Stimulated activated naive CD8-positive, alpha-beta T cell treated with anti-CD3 and anti-CD28 coated beads, Interleukin-15, Interleukin-2, amounts not matched to agents 100 ng/mL and 50 ng/mL, for 24 hours (primary cell): ENCODE measurements around the gene GMPR2.
"Not testable (repeated sequence)": the region's sequence is repeated elsewhere in the genome, so short reads cannot be mapped to it uniquely, and the experiment has no call there.

Experiments
- H3K27ac Mint-ChIP-seq: one replicate; pipeline ENCODE4 v1.8.0; 2021; ENCODE audit warnings: mild to moderate bottlenecking, mixed read lengths
- H3K27me3 Mint-ChIP-seq: one replicate; pipeline ENCODE4 v1.8.0; 2021; ENCODE audit warnings: mixed read lengths
- H3K36me3 Mint-ChIP-seq: one replicate; pipeline ENCODE4 v1.8.0; 2021; ENCODE audit warnings: low read depth, mixed read lengths
- H3K4me1 Mint-ChIP-seq: one replicate; pipeline ENCODE4 v1.8.0; 2021; ENCODE audit warnings: low read depth, mixed read lengths
- H3K4me3 Mint-ChIP-seq: one replicate; pipeline ENCODE4 v1.8.0; 2021; ENCODE audit warnings: mild to moderate bottlenecking, mixed read lengths
- H3K9me3 Mint-ChIP-seq: one replicate; pipeline ENCODE4 v1.8.0; 2021; ENCODE audit warnings: mixed read lengths

The GMPR2 gene

DNA sequence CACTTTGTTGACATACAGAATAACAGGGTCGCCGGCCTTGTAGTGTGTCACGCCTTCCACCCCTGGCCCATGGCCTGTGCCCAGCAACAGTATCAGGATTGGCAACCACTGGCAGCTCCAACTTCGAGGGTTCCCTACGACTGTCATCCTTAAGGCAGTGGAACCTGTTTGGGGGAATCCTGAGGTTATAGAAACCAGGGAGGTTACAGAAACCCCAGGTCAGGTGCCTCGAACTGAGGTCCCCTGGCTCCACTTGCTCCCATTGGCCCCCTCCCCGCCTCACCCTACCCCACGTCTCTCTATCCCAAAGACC, 37.9 kb upstream of the GMPR2 start:
- Mint-ChIP-seq H3K27me3 (no peaks in the 10 kb centered on the region), H3K27ac (peak overlapping the region; percentile 89), H3K4me3 (peak overlapping the region; percentile 88), H3K9me3 (no peaks in the 10 kb centered on the region), H3K4me1 (peaks cover 64% of the 10 kb centered on the region), H3K36me3 (peaks cover 42% of the 10 kb centered on the region)

DNA sequence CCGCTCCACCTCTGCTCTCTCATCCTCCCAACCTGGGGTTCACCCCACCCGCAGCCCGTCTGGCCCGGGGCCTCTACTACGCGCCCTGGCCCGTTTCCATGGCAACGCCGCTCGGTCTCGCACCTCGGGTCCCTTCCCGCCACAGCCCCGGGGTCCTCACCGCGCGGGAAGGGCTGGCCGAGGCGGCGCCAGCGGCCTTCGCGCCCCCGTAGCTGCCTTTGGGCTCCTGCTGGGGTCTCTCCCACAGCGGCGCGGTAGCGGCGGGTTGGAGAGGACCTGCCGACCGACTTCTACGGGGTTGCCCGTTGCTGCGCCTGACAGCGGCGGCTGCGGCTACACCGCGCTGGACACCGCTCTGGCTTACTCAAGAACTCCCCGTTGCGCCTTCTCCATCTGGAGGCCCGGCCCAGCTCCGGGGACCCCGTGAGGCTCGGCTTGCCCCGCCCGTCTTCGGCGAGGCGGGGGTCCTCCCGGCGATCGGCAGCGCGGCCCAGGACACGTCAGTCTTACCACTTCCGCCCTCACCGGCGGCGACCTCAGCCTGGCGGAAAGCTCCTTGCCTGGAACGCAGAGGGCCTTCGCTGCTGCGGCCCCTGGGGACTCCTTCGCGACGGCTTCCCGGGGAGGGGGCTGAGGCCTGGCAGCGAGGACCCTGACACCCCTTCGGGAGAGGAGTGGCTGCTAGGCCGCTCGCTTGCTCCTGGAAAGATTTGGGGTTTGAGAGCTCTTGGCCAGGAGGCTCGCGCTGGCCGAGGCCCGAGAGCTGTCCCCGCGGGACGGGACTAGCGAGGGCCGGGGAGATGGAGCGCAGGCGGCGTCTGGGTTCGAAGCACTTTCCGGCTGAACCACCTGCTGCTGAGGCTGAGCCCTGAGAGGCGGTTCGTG, 37.3 kb upstream of the GMPR2 start, which contains the start of gene TM9SF1:
Gene TM9SF1, minus strand, starts transcription at position 256 of the 885 bp plus-strand sequence. CDS start 422 bp downstream, outside the sequence.
- Mint-ChIP-seq H3K27ac (peak within 1 kb of the TSS; percentile 89), H3K9me3 (no peaks in the 10 kb centered on the region), H3K36me3 (peaks cover 42% of the 10 kb centered on the region), H3K27me3 (no peaks in the 10 kb centered on the region), H3K4me1 (peaks cover 63% of the 10 kb centered on the region), H3K4me3 (peak within 1 kb of the TSS; percentile 88)

DNA sequence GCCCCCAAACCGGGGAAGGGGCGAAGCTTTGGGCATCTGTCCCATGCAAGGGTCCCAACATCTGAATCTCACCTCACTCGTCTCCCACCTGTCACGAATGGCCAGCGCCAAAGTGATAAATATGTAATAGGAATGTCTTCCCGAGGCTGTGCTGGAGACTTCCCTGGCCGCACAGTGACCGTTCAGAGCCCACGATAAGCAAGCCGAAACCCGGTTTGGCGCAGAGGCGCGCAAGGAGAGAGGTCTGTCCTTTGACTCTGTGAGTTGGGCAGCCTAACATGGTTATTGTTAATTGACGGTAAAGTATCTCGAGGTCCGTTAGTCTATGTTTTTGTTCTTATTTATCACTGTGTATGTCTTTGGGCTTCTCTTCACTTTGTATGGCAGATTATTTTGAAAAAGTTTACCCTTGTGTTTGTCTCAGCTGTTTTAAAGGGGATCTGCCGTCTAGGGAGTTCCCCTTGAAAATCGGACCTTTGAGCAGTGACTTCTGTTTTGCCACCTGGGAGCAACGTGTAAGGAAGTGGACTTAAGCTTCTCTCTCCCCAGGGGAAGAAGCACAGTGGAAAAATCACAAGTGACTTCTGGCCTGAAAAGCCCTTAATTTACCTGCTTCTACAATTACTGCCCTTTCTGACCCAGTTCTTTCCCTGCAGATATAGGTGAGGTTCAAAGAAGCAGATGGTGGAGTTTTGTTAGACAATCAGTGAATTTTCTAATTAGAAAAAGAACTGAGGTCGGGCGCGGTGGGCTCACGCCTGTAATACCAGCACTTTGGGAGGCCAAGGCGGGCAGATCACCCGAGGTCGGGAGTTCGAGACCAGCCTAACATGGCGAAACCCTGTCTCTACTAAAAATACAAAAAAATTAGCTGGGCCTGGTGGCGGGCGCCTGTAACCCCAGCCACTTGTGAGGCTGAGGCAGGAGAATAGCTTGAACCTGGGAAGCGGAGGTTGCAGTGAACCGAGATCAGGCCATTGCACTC, 36.4 kb upstream of the GMPR2 start:
- peaks cover 44% of the 10 kb centered on the region for H3K36me3 Mint-ChIP-seq
- H3K4me3 Mint-ChIP-seq: peak overlapping the region; percentile 88
- H3K27me3 Mint-ChIP-seq: no peaks in the 10 kb centered on the region

DNA sequence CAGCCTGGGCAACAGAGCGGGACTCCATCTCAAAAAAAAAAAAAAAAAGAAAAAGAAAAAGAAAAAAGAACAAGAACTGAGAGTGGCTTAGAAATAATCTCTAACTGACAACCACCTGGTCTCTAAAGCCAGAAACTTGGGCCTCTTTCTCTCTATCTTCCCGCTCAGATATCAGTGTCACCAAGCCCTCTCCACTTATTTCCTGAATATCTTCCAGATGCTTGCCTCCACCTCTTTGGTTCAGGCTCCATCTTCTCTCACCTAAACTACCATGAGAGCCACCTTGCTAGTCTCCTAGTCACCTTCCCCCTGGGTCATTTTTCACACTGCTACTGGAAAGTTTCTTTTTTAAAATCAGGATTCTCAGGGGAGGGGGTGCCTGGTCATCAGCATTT, 35.7 kb upstream of the GMPR2 start:
- Mint-ChIP-seq H3K27me3 (no peaks in the 10 kb centered on the region), H3K4me1 (peaks cover 60% of the 10 kb centered on the region), H3K9me3 (peaks cover 1% of the 10 kb centered on the region), H3K27ac (no peak overlapping the region), H3K36me3 (peaks cover 47% of the 10 kb centered on the region), H3K4me3 (peak overlapping the region; percentile 88)

More for the DNA sequence above, 36.4 kb upstream of the GMPR2 start:
- peaks cover 64% of the 10 kb centered on the region for H3K4me1 Mint-ChIP-seq
- peak overlapping the region; percentile 89 for H3K27ac Mint-ChIP-seq
- no peaks in the 10 kb centered on the region for H3K9me3 Mint-ChIP-seq

- H3K4me3 Mint-ChIP-seq: peak overlapping the region; percentile 34
Measured at GRCh38 chr14:24198814-24199524, 33.8 kb upstream of the GMPR2 start.

DNA sequence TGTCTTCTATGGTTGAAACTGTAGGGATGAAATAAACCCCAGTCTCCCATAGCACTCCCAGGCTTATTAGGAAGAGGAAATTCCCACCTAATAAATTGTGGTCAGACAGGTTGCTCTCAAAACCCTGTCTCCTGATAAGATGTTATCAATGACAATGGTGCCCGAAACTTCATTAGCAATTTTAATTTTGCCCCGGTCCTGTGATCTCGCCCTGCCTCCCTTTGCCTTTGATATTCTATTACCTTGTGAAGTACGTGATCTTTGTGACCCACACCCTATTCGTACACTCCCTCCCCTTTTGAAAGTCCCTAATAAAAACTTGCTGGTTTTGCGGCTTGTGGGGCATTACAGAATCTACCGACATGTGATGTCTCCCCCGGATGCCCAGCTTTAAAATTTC, 30.2 kb upstream of the GMPR2 start:
- Mint-ChIP-seq H3K36me3 (peaks cover 78% of the 10 kb centered on the region), H3K4me1 (peaks cover 43% of the 10 kb centered on the region)
- not testable (repeated sequence) for H3K4me3 Mint-ChIP-seq, H3K9me3 Mint-ChIP-seq, H3K27me3 Mint-ChIP-seq, H3K27ac Mint-ChIP-seq

More at GRCh38 chr14:24198814-24199524, 33.8 kb upstream of the GMPR2 start:
- Mint-ChIP-seq H3K27me3 (no peaks in the 10 kb centered on the region), H3K36me3 (peaks cover 51% of the 10 kb centered on the region), H3K27ac (peak overlapping the region; percentile 24), H3K4me1 (peaks cover 47% of the 10 kb centered on the region), H3K9me3 (peaks cover 9% of the 10 kb centered on the region)

GRCh38 chr14:24203249-24203886, 29.4 kb upstream of the GMPR2 start:
- Mint-ChIP-seq H3K4me1 (peaks cover 44% of the 10 kb centered on the region), H3K36me3 (peaks cover 86% of the 10 kb centered on the region)
- H3K4me3 Mint-ChIP-seq, H3K27ac Mint-ChIP-seq, H3K9me3 Mint-ChIP-seq, H3K27me3 Mint-ChIP-seq: not testable (repeated sequence)

GRCh38 chr14:24204163-24205146, 28.3 kb upstream of the GMPR2 start:
- peaks cover 33% of the 10 kb centered on the region for H3K4me1 Mint-ChIP-seq
- H3K27ac Mint-ChIP-seq: peak overlapping the region; percentile 8
- peaks cover 81% of the 10 kb centered on the region for H3K36me3 Mint-ChIP-seq
- H3K4me3 Mint-ChIP-seq: no peak overlapping the region
- H3K9me3 Mint-ChIP-seq: peaks cover 9% of the 10 kb centered on the region
- no peaks in the 10 kb centered on the region for H3K27me3 Mint-ChIP-seq

DNA sequence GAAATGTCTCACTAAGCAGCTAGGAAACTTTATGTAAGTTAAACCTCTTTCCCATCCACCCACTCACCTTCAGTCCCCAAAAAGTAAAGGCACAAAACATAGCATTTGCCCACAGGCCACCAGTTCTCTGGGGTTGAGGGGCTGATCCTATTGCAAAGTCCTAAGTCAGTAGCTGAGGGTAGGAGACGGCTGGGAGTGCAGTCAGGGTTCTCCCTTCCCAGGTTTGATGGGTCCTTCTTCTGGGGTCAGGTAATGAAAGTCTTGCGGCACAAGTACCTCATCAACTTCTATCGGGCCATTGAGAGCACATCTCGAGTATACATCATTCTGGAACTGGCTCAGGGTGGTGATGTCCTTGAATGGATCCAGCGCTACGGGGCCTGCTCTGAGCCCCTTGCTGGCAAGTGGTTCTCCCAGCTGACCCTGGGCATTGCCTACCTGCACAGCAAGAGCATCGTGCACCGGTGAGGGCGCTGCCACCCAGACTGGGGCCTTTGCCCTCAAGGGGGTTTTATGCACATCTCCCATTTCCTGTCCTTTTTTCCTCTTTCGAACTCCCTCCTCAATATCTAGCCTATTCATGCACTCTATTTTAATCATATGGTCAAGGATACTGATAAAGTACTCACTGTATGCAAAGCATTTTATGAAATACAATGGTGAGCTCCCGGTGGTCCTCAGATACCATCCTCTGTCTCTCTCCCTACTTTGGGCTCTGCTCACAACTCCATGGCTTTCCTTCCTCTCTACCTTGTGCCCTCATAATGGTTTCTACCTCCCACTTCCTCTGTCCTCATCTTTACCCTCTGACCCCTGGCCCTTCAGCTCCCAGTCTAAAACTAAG, 26.2 kb upstream of the GMPR2 start:
- Mint-ChIP-seq H3K36me3 (peaks cover 86% of the 10 kb centered on the region), H3K27me3 (no peaks in the 10 kb centered on the region), H3K4me1 (peaks cover 35% of the 10 kb centered on the region), H3K9me3 (peaks cover 9% of the 10 kb centered on the region), H3K27ac (peak overlapping the region; percentile 54), H3K4me3 (no peak overlapping the region)

GRCh38 chr14:24207104-24207551, 25.6 kb upstream of the GMPR2 start:
- Mint-ChIP-seq H3K27me3 (no peaks in the 10 kb centered on the region), H3K4me1 (peaks cover 41% of the 10 kb centered on the region), H3K9me3 (peaks cover 7% of the 10 kb centered on the region), H3K4me3 (no peak overlapping the region), H3K27ac (peak overlapping the region; percentile 54), H3K36me3 (peaks cover 86% of the 10 kb centered on the region)

DNA sequence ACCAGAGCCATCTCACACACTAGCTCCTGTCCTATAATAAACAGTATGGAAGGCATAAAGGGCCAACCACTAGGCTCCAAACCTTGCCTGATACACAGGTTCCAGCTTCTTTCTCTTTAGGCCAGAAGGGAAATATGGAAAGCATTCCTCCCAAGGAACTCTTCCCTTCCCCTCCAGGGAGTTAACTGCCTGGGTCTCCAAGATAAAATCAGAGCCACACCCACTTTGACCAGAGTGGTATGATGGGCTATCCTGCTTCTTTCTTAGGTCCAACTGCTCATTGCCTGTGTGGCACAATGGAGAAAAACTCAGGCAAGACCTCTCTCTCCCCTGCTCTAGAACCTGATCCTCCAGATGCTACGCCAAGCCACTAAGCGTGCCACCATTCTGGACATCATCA, 25.1 kb upstream of the GMPR2 start:
- peaks cover 81% of the 10 kb centered on the region for H3K36me3 Mint-ChIP-seq

DNA sequence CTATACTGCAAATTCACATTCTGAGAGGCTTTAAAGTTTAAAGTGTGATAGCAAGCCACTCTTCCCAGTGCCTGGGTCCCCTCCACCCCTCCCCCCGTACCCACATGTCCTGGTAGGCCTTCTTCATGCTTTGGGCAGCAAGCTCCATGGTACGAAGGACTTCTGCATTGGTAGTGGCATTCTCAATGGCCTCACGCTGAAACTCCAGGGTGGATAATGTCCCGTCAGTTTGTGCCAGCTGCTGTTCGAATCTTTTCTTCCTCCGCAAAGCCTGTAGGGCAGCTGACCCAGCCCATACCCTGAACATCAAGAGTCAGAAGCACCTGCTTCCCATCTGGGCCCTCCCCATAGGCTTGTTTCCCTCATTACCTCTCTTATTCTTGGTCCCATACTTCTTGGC, 21.4 kb upstream of the GMPR2 start:
- no peaks in the 10 kb centered on the region for H3K27me3 Mint-ChIP-seq
- peaks cover 73% of the 10 kb centered on the region for H3K4me1 Mint-ChIP-seq
- H3K9me3 Mint-ChIP-seq: no peaks in the 10 kb centered on the region
- H3K4me3 Mint-ChIP-seq: peak overlapping the region; percentile 99
- H3K36me3 Mint-ChIP-seq: peaks cover 59% of the 10 kb centered on the region
- peak overlapping the region; percentile 99 for H3K27ac Mint-ChIP-seq

More for the DNA sequence above, 25.1 kb upstream of the GMPR2 start:
- Mint-ChIP-seq H3K4me3 (no peak overlapping the region), H3K27ac (peak overlapping the region; percentile 2), H3K27me3 (no peaks in the 10 kb centered on the region), H3K4me1 (peaks cover 46% of the 10 kb centered on the region), H3K9me3 (peaks cover 5% of the 10 kb centered on the region)
